Ovary (tissue), 9 donors: ENCODE data around the gene OLIG1. TPM values are rescaled to one million over a fixed set of nuclear protein-coding genes. Genes with fewer than 3 reads are reported as not detected.

Source experiments
- DNase-seq, 5 donors: peaks; one replicate each; pipeline ENCODE4 v3.0.0-alpha.2; 2019 to 2020
- H3K27ac ChIP-seq, 2 donors: fragments of 200-600 bp; one replicate each; pipeline versions ENCODE4 v1.5.1 to v1.8.0; 2019 to 2022
- H3K27me3 ChIP-seq: fragments of 200-600 bp; one replicate; pipeline ENCODE4 v1.8.0; 2022
- H3K36me3 ChIP-seq: fragments of 200-600 bp; sonication (generic); one replicate; pipeline ENCODE4 v1.5.1; 2019
- H3K4me1 ChIP-seq: one replicate; pipeline ENCODE4 v1.8.1; 2013; ENCODE audit warnings: mild to moderate bottlenecking, moderate library complexity; ENCODE audit not compliant: insufficient read depth
- H3K4me3 ChIP-seq: fragments of 200-600 bp; sonication (generic); one replicate; pipeline ENCODE4 v1.5.1; 2017
- H3K9me3 ChIP-seq, 2 donors: fragments of 200-600 bp in 1 of 2; sonication (generic) in 1 of 2; one replicate each; pipeline versions ENCODE4 v1.5.1 to v1.8.1; 2013 to 2019; ENCODE audit warnings: mild to moderate bottlenecking in 1 of 2, moderate library complexity in 1 of 2
- EP300 ChIP-seq: sonication (generic); formaldehyde crosslinking; IDR thresholded peaks from one replicate; pipeline ENCODE4 v1.6.1; 2017; ENCODE audit warnings: antibody characterized with exemption
- POLR2A ChIP-seq: fragments of 450-650 bp; IDR thresholded peaks from one replicate; pipeline ENCODE4 v1.6.1; 2017; ENCODE audit warnings: antibody characterized with exemption, mild to moderate bottlenecking, moderate library complexity
- WGBS, 3 donors: extraction: QIAGEN DNeasy Blood & Tissue Kit in 1 of 3; methylation state at CpG; one replicate each; pipeline versions ENCODE4 v1.1.5 to v1.1.7; 2013 to 2017; 5-methylcytosine and 5-hydroxymethylcytosine counted together
- intact Hi-C, 4 donors: fragments of 100-400 bp; cut with DNase I; formaldehyde crosslinking; loops; one replicate each; pipeline versions ENCODE4 v1.11.0 to v1.15.1; 2022 to 2023
- polyA plus RNA-seq, 2 donors: library from polyadenylated mRNA; stranded (reverse); fragments of 200-250 nt in 1 of 2; fragments of 350-450 nt in 1 of 2; fragmentation: Illumina TruSeq in 1 of 2; extraction: RNeasy Lipid Tissue Mini Kit (QIAGEN cat#74804) in 1 of 2; gene quantifications; one replicate each; pipeline ENCODE4 v1.2.3, GENCODE V29; 2013 to 2014
- total RNA-seq, 7 donors: library from RNA; depleted of rRNA in 2 of 7; stranded (reverse); fragments of >200 nt in 2 of 7; fragmentation: NEBNext Ultra II Directional in 3 of 7; extraction: Animal tissue kit (Norgen Biotek cat#: 25700) in 3 of 7; gene quantifications; one replicate each; pipeline versions ENCODE4 v1.1.0 to v1.2.4, GENCODE V29; 2016 to 2023
- TF ChIP-seq, protein P1 (sequence below), 3 donors: fragments of 450-650 bp in 2 of 3; fragments of 200-600 bp in 1 of 3; IDR thresholded peaks; one replicate each; pipeline versions ENCODE4 v1.5.1 to v1.8.0; 2016 to 2022; ENCODE audit warnings: antibody characterized with exemption in 3 of 3, mild to moderate bottlenecking in 1 of 3
- donor health status: DM: no; HTN: no; CAD: no; lungs with moderate emphysema.
- donor health status: DM: no; HTN: no; CAD: no.
- donor health status: Bipolar disorder and iron deficiency.
- donor health status: DM: yes; HTN: yes; CAD: no.
- donor health status: DM: no; HTN: no; CAD: no.
- donor health status: DM: yes; HTN: yes; CAD: no.

Gene OLIG1
- total and polyA plus RNA-seq, 9 donors, result not detected

GRCh38 chr21:33088384-33088783 lies 18.4 kb downstream of the OLIG1 start:
- intact Hi-C loops, result no loop called here
- no peaks in the 10 kb centered on the region for H3K27me3 ChIP-seq
- no peaks in the 10 kb centered on the region for H3K36me3 ChIP-seq
- no peaks in the 10 kb centered on the region for H3K9me3 ChIP-seq
- H3K4me3 ChIP-seq, result no peak overlapping the region
- no peak for DNase-seq
- no peaks in the 10 kb centered on the region for H3K4me1 ChIP-seq
- no peak overlapping the region for H3K27ac ChIP-seq
- 41 to 51% (median 48%) methylated on average over 5 of the region's 5 CpGs for WGBS, 3 donors
- TF ChIP-seq EP300, result no peak
- TF ChIP-seq, protein P1, sequence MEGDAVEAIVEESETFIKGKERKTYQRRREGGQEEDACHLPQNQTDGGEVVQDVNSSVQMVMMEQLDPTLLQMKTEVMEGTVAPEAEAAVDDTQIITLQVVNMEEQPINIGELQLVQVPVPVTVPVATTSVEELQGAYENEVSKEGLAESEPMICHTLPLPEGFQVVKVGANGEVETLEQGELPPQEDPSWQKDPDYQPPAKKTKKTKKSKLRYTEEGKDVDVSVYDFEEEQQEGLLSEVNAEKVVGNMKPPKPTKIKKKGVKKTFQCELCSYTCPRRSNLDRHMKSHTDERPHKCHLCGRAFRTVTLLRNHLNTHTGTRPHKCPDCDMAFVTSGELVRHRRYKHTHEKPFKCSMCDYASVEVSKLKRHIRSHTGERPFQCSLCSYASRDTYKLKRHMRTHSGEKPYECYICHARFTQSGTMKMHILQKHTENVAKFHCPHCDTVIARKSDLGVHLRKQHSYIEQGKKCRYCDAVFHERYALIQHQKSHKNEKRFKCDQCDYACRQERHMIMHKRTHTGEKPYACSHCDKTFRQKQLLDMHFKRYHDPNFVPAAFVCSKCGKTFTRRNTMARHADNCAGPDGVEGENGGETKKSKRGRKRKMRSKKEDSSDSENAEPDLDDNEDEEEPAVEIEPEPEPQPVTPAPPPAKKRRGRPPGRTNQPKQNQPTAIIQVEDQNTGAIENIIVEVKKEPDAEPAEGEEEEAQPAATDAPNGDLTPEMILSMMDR (IDR thresholded peaks at IDR 0.05), result no peak
- TF ChIP-seq POLR2A, result no peak

- no peak for DNase-seq
- Histone ChIP-seq H3K27ac (no peak overlapping the region), H3K36me3 (no peaks in the 10 kb centered on the region), H3K27me3 (no peaks in the 10 kb centered on the region), H3K4me3 (no peak overlapping the region), H3K9me3 (no peaks in the 10 kb centered on the region), H3K4me1 (no peaks in the 10 kb centered on the region)
- intact Hi-C loops, result no loop called here
- WGBS, 3 donors, result 80 to 86% (median 81%) methylated on average over 4 of the region's 4 CpGs
- TF ChIP-seq EP300, result no peak
- TF ChIP-seq POLR2A, result no peak
- TF ChIP-seq, protein P1 (IDR thresholded peaks at IDR 0.05), result no peak
These were observed 19.6 kb downstream of the OLIG1 start for GRCh38 chr21:33089395-33090119.

DNA sequence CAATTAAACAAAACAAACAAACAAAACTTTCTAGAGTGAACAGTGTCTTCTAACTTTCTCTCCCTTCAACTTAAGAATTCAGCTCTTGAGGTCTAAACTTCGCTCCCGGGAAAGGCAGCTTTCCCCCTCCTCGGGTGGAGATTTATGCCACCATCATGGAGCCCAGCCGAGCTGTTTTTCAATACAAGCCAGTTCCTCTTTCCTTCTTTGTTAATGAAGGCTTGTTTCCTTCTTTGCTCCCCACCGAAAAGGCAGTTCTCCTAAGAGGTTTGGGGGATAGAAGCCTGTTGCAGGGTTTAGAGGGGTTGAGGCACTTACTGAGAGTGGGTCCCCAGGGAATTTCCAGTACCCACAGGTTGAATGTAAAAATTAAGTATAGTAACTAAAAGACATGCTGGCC lies 26.5 kb downstream of the OLIG1 start:
- no peaks in the 10 kb centered on the region for H3K36me3 ChIP-seq
- no peak overlapping the region for H3K4me3 ChIP-seq
- no peak for DNase-seq
- WGBS, 3 donors, result 12 to 19% (median 15%) methylated on average over 5 of the region's 5 CpGs
- TF ChIP-seq EP300 (no peak), POLR2A (no peak)
- TF ChIP-seq, protein P1 (IDR thresholded peaks at IDR 0.05), result no peak
- intact Hi-C loops, result no loop called here
- no peaks in the 10 kb centered on the region for H3K9me3 ChIP-seq
- H3K4me1 ChIP-seq, result no peaks in the 10 kb centered on the region
- no peaks in the 10 kb centered on the region for H3K27me3 ChIP-seq
- no peak overlapping the region for H3K27ac ChIP-seq

- no peaks in the 10 kb centered on the region for H3K36me3 ChIP-seq
- peaks cover 0 to 4% of the 10 kb centered on the region in 2 donors for H3K9me3 ChIP-seq
- no peaks in the 10 kb centered on the region for H3K27me3 ChIP-seq
- intact Hi-C loops, result no loop called here
- DNase-seq, result no peak
- no peak overlapping the region for H3K27ac ChIP-seq
- WGBS, 3 donors, result 74 to 82% (median 79%) methylated on average over 7 of the region's 7 CpGs
- TF ChIP-seq EP300 (no peak), POLR2A (no peak)
- TF ChIP-seq, protein P1 (IDR thresholded peaks at IDR 0.05), result no peak
- no peak overlapping the region for H3K4me3 ChIP-seq
- H3K4me1 ChIP-seq, result no peaks in the 10 kb centered on the region
These were observed 29.2 kb downstream of the OLIG1 start for GRCh38 chr21:33099131-33099530.
